RWPE1 (cell line): ENCODE results near the gene PBX3.

Experiments used
- CTCF ChIA-PET: fragments of 350-600 bp; sonication (Branson Sonifier 250); formaldehyde crosslinking; extraction: SDS; loops from one replicate; lab custom pipeline; 2021; lab: Yijun Ruan, JAX
- POLR2A ChIA-PET: fragments of 400-600 bp; formaldehyde crosslinking; extraction: SDS; loops from one replicate; lab custom pipeline; 2020; ENCODE audit warnings: antibody characterized with exemption; ENCODE audit not compliant: low non-redundant PET; lab: Yijun Ruan, JAX
- DNase-seq: peaks from one replicate; pipeline ENCODE4 v3.0.0; 2012; ENCODE audit warnings: low spot score
- H3K27ac ChIP-seq: fragments of 450-650 bp; 2 replicates; pipeline ENCODE4 v1.5.1; 2017
- CTCF ChIP-seq: fragments of 450-650 bp; conservative IDR thresholded peaks from 2 replicates; pipeline ENCODE4 v1.5.1; 2017; ENCODE audit warnings: low read depth, mild to moderate bottlenecking

PBX3 gene

DNA sequence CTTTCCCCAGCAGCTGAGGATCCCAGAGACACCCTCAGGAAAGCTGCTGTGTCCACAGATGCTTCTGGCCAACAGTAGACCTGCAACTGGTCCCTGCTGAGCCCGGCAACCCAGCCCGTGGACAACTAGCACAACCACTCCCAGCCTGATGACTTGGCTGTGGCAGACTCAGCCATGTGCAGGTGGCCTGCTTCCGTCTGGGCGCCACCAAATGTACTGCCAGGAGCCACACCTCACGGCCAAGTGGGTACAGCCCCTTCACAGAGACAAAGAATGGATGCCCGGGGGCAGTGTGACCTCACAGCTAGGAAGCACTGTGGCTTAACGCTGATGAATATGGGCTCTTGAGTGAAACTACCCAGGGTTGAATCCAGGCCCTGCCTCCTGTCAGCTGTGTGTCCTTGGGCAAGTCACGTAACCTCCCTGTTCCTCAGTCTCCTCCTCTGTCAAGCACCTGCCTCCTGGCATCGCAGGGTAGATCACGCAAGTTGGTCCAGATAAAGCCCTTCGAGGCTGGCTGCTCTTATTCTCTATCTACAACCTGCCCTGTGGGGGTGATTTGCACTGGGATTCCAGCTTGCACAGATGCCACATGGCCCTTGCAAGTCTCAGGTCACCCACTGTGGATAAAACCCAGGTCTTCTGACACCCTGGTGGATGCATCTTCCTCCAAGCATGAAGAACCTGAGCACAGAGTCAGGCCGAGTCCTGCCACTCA is 225.0 kb downstream of the PBX3 start:
- peak; percentile 41 for DNase-seq
- POLR2A ChIA-PET: no interaction called here
- H3K27ac ChIP-seq: peak overlapping the region; percentile 43
- no peak for TF ChIP-seq CTCF
- CTCF ChIA-PET: interaction anchor here (0.6 to 0.7 kb wide), 2 partner anchors 11 to 565 kb away, joined by 3 read pairs; no protein-coding TSS in a partner anchor

- DNase-seq: no peak
- TF ChIP-seq CTCF: no peak
- H3K27ac ChIP-seq: no peak overlapping the region
- POLR2A ChIA-PET: no interaction called here
- CTCF ChIA-PET: interaction anchor here (0.6 to 0.7 kb wide), 3 partner anchors 50 to 435 kb away, joined by 3 to 5 read pairs (median 3); no protein-coding TSS in a partner anchor
Observed at GRCh38 chr9:125973547-125973946, 226.4 kb downstream of the PBX3 start.

- ChIA-PET POLR2A (no interaction called here), CTCF (no interaction called here)
- no peak overlapping the region for H3K27ac ChIP-seq
- no peak for DNase-seq
- TF ChIP-seq CTCF: no peak
Observed at GRCh38 chr9:125974705-125975104, 227.5 kb downstream of the PBX3 start.

DNA sequence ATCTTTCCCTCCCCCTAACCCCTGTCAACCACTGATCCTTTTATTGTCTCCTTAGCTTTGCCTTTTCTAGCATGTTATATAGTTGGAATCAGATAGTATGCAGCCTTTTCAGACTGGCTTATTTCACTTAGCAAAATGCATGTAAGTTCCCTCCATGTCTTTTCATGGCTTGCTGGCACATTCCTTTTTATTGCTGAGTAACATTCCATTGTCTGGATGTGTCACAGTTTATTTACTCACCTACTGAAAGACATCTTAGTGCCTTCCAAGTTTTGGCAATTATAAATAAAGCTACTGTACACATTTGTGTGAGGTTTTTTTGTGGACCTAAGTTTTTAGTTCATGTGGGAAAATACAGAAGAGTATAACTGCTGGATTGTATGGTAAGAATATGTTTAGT is 230.1 kb downstream of the PBX3 start:
- TF ChIP-seq CTCF: no peak
- no peak for DNase-seq
- no peak overlapping the region for H3K27ac ChIP-seq
- POLR2A ChIA-PET: no interaction called here
- CTCF ChIA-PET: no interaction called here

DNA sequence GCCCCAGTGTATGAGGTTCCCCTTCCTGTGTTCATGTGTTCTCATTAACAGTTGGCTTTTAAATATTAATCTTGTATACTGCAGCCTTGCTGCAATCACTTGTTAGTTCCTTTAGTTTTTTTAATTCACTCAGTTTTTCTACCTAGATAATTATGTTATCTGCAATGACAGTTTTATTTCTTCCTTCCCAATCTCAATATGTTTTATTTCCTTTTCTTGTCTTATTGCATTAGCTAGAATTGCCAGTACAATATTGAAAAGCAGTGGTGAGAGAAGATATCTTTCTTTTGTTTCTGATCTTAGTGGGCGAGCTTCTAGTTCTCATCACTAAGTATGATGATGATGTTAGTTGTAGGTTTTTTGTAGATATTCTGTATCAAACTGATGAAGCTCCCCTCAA is 232.2 kb downstream of the PBX3 start:
- no peak for DNase-seq
- no peak overlapping the region for H3K27ac ChIP-seq
- POLR2A ChIA-PET: no interaction called here
- no peak for TF ChIP-seq CTCF
- CTCF ChIA-PET: interaction anchor here (0.6 to 1.5 kb wide), 2 partner anchors 18 to 339 kb away, joined by 3 read pairs; no protein-coding TSS in a partner anchor

DNA sequence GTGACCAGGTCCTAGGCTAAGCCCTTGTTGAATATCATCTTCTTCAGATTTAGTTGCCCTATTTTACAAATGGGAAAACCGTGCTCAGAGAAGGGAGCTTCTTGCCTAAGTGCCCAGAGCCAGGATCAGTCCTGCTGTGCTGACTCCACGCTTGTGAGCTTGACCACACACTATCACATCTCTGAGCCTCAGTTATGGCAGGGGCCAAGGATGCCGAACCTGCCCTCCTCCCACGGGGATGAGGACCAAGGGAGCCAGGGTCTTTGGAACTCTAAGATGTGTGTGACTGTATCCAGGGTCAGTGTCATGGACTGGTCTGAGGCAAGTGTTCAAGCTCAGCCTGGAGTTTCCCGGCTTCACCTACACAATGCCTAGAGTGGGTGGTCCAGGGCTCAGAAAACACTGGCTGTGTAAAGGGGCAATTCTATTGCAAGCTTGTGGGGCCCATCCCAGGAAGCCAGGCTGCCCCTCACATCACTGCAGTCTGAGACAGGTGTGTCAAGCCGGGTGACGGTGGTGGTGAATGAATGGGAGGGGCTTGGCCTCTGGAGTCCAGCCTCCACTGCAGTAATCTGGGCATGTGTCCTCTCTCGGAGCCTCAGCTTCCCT is 235.7 kb downstream of the PBX3 start:
- no peak for TF ChIP-seq CTCF

More for the DNA sequence above, 235.7 kb downstream of the PBX3 start:
- POLR2A ChIA-PET: no interaction called here
- H3K27ac ChIP-seq: no peak overlapping the region
- no peak for DNase-seq
- CTCF ChIA-PET: interaction anchor here (0.6 kb wide), 1 partner anchor 383 kb away, joined by 5 read pairs; no protein-coding TSS in a partner anchor
